Skeletal muscle tissue (tissue), 5 donors: ENCODE data around the gene ST3GAL4. TPM values are rescaled to one million over a fixed set of nuclear protein-coding genes. Genes with fewer than 3 reads are reported as not detected.

Source experiments
- H3K27ac ChIP-seq: one replicate; pipeline ENCODE4 v1.7.0; 2013; ENCODE audit warnings: mild to moderate bottlenecking, low read depth, low read length, inconsistent platforms
- H3K27me3 ChIP-seq, 3 donors: one replicate each; pipeline ENCODE4 v1.7.0; 2013; ENCODE audit warnings: low read length in 3 of 3; ENCODE audit not compliant: control insufficient read depth in 3 of 3, insufficient read depth in 3 of 3
- H3K36me3 ChIP-seq, 3 donors: one replicate each; pipeline ENCODE4 v1.7.0; 2013; ENCODE audit warnings: low read length in 3 of 3; ENCODE audit not compliant: control insufficient read depth in 3 of 3, insufficient read depth in 3 of 3
- H3K4me1 ChIP-seq, 3 donors: one replicate each; pipeline ENCODE4 v1.7.0; 2013; ENCODE audit warnings: low read length in 3 of 3, mild to moderate bottlenecking in 3 of 3; ENCODE audit not compliant: control insufficient read depth in 3 of 3, insufficient read depth in 3 of 3
- H3K4me3 ChIP-seq, 3 donors: one replicate each; pipeline ENCODE4 v1.7.0; 2013; ENCODE audit warnings: low read length in 3 of 3
- H3K9ac ChIP-seq, 3 donors: one replicate each; pipeline ENCODE4 v1.7.0; 2013; ENCODE audit warnings: low read length in 3 of 3, mild to moderate bottlenecking in 3 of 3, moderate library complexity in 2 of 3, low read depth in 1 of 3
- H3K9me3 ChIP-seq, 3 donors: one replicate each; pipeline ENCODE4 v1.7.0; 2013; ENCODE audit warnings: low read length in 3 of 3; ENCODE audit not compliant: control insufficient read depth in 3 of 3
- small RNA-seq: library from RNA; depleted of rRNA; stranded (forward); fragments of <200 nt; gene quantifications from one replicate; pipeline ENCODE3, GENCODE V24; 2014
- total RNA-seq: library from RNA; depleted of rRNA; stranded (reverse); fragments of >200 nt; gene quantifications from one replicate; pipeline ENCODE4 v1.2.3, GENCODE V29; 2014
- donor health status: Osteomylitis.

Gene ST3GAL4
- total RNA-seq, 1 donor from 2014 or later: 20.9 TPM

GRCh38 chr11:126461096-126461440, 105.6 kb downstream of the ST3GAL4 start:
- Histone ChIP-seq H3K36me3 (no peaks in the 10 kb centered on the region), H3K9ac (no peak overlapping the region), H3K4me1 (peaks cover 0 to 5% (median 3%) of the 10 kb centered on the region in 3 donors), H3K9me3 (peaks cover 0 to 2% (median 0%) of the 10 kb centered on the region in 3 donors), H3K27me3 (peaks cover 0 to 3% (median 0%) of the 10 kb centered on the region in 3 donors), H3K4me3 (no peak overlapping the region), H3K27ac (no peak overlapping the region)

- Histone ChIP-seq H3K27ac (no peak overlapping the region), H3K9ac (no peak overlapping the region), H3K4me1 (peaks cover 0 to 5% (median 4%) of the 10 kb centered on the region in 3 donors), H3K36me3 (no peaks in the 10 kb centered on the region), H3K9me3 (peaks cover 0 to 2% (median 0%) of the 10 kb centered on the region in 3 donors), H3K27me3 (peaks cover 0 to 3% (median 0%) of the 10 kb centered on the region in 3 donors), H3K4me3 (no peak overlapping the region)
Observed at GRCh38 chr11:126461996-126462395, 106.5 kb downstream of the ST3GAL4 start.

GRCh38 chr11:126462422-126462821, 106.9 kb downstream of the ST3GAL4 start:
- H3K9ac ChIP-seq: no peak overlapping the region
- no peak overlapping the region for H3K27ac ChIP-seq
- peaks cover 0 to 3% (median 0%) of the 10 kb centered on the region in 3 donors for H3K27me3 ChIP-seq
- no peak overlapping the region for H3K4me3 ChIP-seq
- H3K9me3 ChIP-seq: peaks cover 0 to 2% (median 0%) of the 10 kb centered on the region in 3 donors
- H3K4me1 ChIP-seq: peaks cover 0 to 5% (median 4%) of the 10 kb centered on the region in 3 donors
- no peaks in the 10 kb centered on the region for H3K36me3 ChIP-seq

Small RNAs within 50 kb of the gene (small RNA-seq; reads per million reads assigned to genes)
- gene AP001318.3: not detected

Other genes with a start within 250 kb of the ST3GAL4 start
- gene RPUSD4, start 144.0 kb upstream of the ST3GAL4 start, total RNA-seq: 57.9 TPM
- gene FAM118B, start 143.9 kb upstream of the ST3GAL4 start, total RNA-seq: 14.1 TPM
- 20.9 TPM for gene SRPRA, start 86.8 kb upstream of the ST3GAL4 start, total RNA-seq
- 12.5 TPM for gene FOXRED1, start 86.5 kb upstream of the ST3GAL4 start, total RNA-seq
- 3.1 TPM for gene TIRAP, start 72.6 kb upstream of the ST3GAL4 start, total RNA-seq
- 8.4 TPM for gene DCPS, start 51.6 kb upstream of the ST3GAL4 start, total RNA-seq